ENCODE results near the gene BMPR2. TPM values are rescaled to one million over a fixed set of nuclear protein-coding genes. Genes with fewer than 3 reads are reported as not detected.

The BMPR2 gene
- polyA plus RNA-seq, 3 donors: 4.1 to 6.4 (median 4.8) TPM

GRCh38 chr2:202452744-202453143 lies 76.6 kb downstream of the BMPR2 start:
- Histone ChIP-seq H4K20me1 (ENCODE audit: insufficient read depth, low read length) (no peaks in the 10 kb centered on the region), H3K27me3 (ENCODE audit: control insufficient read depth in 2 of 2, insufficient read depth in 2 of 2, low read length in 2 of 2) (no peaks in the 10 kb centered on the region), H3K4me1 (ENCODE audit: control insufficient read depth in 1 of 2, insufficient read depth in 2 of 2, low read length in 2 of 2) (no peaks in the 10 kb centered on the region), H3K4me2 (replicated peaks; ENCODE audit: extremely low read depth, low read length, poor library complexity, severe bottlenecking) (no peak overlapping the region), H3K27ac (ENCODE audit: low read depth in 1 of 2, low read length in 2 of 2) (no peak overlapping the region), H3K9me3 (replicated peaks in 1 of 2; ENCODE audit: control insufficient read depth in 1 of 2, insufficient read depth in 1 of 2, low read length in 2 of 2) (no peaks in the 10 kb centered on the region), H3K9ac (ENCODE audit: insufficient read depth, low read length, poor library complexity, severe bottlenecking) (no peak overlapping the region), H2AFZ (ENCODE audit: insufficient read depth, low read depth, low read length, poor library complexity, severe bottlenecking) (no peak overlapping the region), H3K36me3 (replicated peaks in 1 of 2; ENCODE audit: control insufficient read depth in 1 of 2, insufficient read depth in 2 of 2, low read length in 2 of 2) (no peaks in the 10 kb centered on the region), H3K79me2 (ENCODE audit: insufficient read depth, low read length) (no peaks in the 10 kb centered on the region), H3K4me3 (replicated peaks in 1 of 3; ENCODE audit: low read depth in 2 of 3, low read length in 3 of 3) (no peak overlapping the region)
- peaks cover 0 to 2% (median 1%) of the 10 kb centered on the region in 3 donors for H3K27me3 Mint-ChIP-seq (ENCODE audit: low read depth in 3 of 3)
- no peak overlapping the region for H3K4me3 Mint-ChIP-seq
- no peak overlapping the region for H3K27ac Mint-ChIP-seq
- WGBS (ENCODE audit: insufficient coverage): 100% methylated on average over 1 of the region's 1 CpG
- intact Hi-C loops (cut with micrococcal nuclease): no loop called here
- peaks cover 0 to 5% of the 10 kb centered on the region in 2 donors for H3K36me3 Mint-ChIP-seq
- peaks cover 0 to 17% (median 3%) of the 10 kb centered on the region in 7 donors for H3K9me3 Mint-ChIP-seq
- H3K4me1 Mint-ChIP-seq: no peaks in the 10 kb centered on the region
- DNase-seq: no peak
- no peak for TF ChIP-seq CTCF (IDR thresholded peaks at IDR 0.05)

GRCh38 chr2:202454536-202454935 lies 78.4 kb downstream of the BMPR2 start:
- peaks cover 0 to 6% (median 1%) of the 10 kb centered on the region in 7 donors for H3K9me3 Mint-ChIP-seq
- H2AFZ ChIP-seq (ENCODE audit: insufficient read depth, low read depth, low read length, poor library complexity, severe bottlenecking): no peak overlapping the region
- H3K9ac ChIP-seq (ENCODE audit: insufficient read depth, low read length, poor library complexity, severe bottlenecking): no peak overlapping the region
- no peak overlapping the region for H3K27ac ChIP-seq (ENCODE audit: low read depth in 1 of 2, low read length in 2 of 2)
- H3K4me1 Mint-ChIP-seq: no peaks in the 10 kb centered on the region
- H3K27me3 Mint-ChIP-seq (ENCODE audit: low read depth in 3 of 3): no peaks in the 10 kb centered on the region
- H4K20me1 ChIP-seq (ENCODE audit: insufficient read depth, low read length): no peaks in the 10 kb centered on the region
- no peak overlapping the region for H3K4me2 ChIP-seq (replicated peaks; ENCODE audit: extremely low read depth, low read length, poor library complexity, severe bottlenecking)
- no peak for DNase-seq
- peaks cover 0 to 5% of the 10 kb centered on the region in 2 donors for H3K36me3 Mint-ChIP-seq
- TF ChIP-seq CTCF (IDR thresholded peaks at IDR 0.05): no peak
- no peaks in the 10 kb centered on the region for H3K9me3 ChIP-seq (replicated peaks in 1 of 2; ENCODE audit: control insufficient read depth in 1 of 2, insufficient read depth in 1 of 2, low read length in 2 of 2)
- H3K36me3 ChIP-seq (replicated peaks in 1 of 2; ENCODE audit: control insufficient read depth in 1 of 2, insufficient read depth in 2 of 2, low read length in 2 of 2): no peaks in the 10 kb centered on the region
- no peak overlapping the region for H3K4me3 Mint-ChIP-seq
- no CpG with 5 or more reads among the region's 3 CpGs for WGBS (ENCODE audit: insufficient coverage)
- no peak overlapping the region for H3K27ac Mint-ChIP-seq
- H3K4me3 ChIP-seq (replicated peaks in 1 of 3; ENCODE audit: low read depth in 2 of 3, low read length in 3 of 3): no peak overlapping the region
- no peaks in the 10 kb centered on the region for H3K27me3 ChIP-seq (ENCODE audit: control insufficient read depth in 2 of 2, insufficient read depth in 2 of 2, low read length in 2 of 2)
- no peaks in the 10 kb centered on the region for H3K4me1 ChIP-seq (ENCODE audit: control insufficient read depth in 1 of 2, insufficient read depth in 2 of 2, low read length in 2 of 2)
- intact Hi-C loops (cut with micrococcal nuclease): no loop called here
- no peaks in the 10 kb centered on the region for H3K79me2 ChIP-seq (ENCODE audit: insufficient read depth, low read length)

All from CD14-positive monocyte (primary cell).